Esophagus muscularis mucosa (tissue), 4 donors: Measurements from ENCODE around the gene MRPL14. TPM values are rescaled to one million over a fixed set of nuclear protein-coding genes. Genes with fewer than 3 reads are reported as not detected.

ENCODE experiments used
- DNase-seq: peaks from one replicate; pipeline ENCODE4 v3.0.0-alpha.2; 2017; ENCODE audit errors: extremely low spot score
- H3K27ac ChIP-seq, 4 donors: fragments of 200-600 bp; sonication (generic); replicated peaks in 1 of 4; 1 replicate in 3 of 4; 2 replicates in 1 of 4; pipeline ENCODE4 v1.5.1; 2016 to 2019; ENCODE audit warnings: mild to moderate bottlenecking in 1 of 4
- H3K27me3 ChIP-seq, 4 donors: fragments of 200-600 bp; sonication (generic); one replicate each; pipeline versions ENCODE4 v1.5.1 to v1.6.0; 2016 to 2019
- H3K36me3 ChIP-seq, 4 donors: fragments of 200-600 bp; sonication (generic); one replicate each; pipeline ENCODE4 v1.5.1; 2016 to 2019
- H3K4me1 ChIP-seq, 4 donors: fragments of 200-600 bp; sonication (generic); one replicate each; pipeline ENCODE4 v1.5.1; 2016 to 2019
- H3K4me3 ChIP-seq, 4 donors: fragments of 200-600 bp; sonication (generic); 1 replicate in 2 of 4; 2 replicates in 2 of 4; pipeline ENCODE4 v1.5.1; 2016 to 2019; ENCODE audit warnings: mild to moderate bottlenecking in 4 of 4, moderate library complexity in 1 of 4
- H3K9me3 ChIP-seq, 4 donors: fragments of 200-600 bp; sonication (generic); 1 replicate in 3 of 4; 2 replicates in 1 of 4; pipeline ENCODE4 v1.5.1; 2016 to 2019
- CTCF ChIP-seq, 3 experiments: fragments of 200-600 bp in 2 of 3; fragments of 450-650 bp in 1 of 3; sonication (generic) in 2 of 3; IDR thresholded peaks; one replicate each; pipeline ENCODE4 v1.5.1; 2017 to 2019; ENCODE audit warnings: antibody characterized with exemption in 3 of 3, mild to moderate bottlenecking in 2 of 3, moderate library complexity in 1 of 3
- EP300 ChIP-seq: sonication (generic); formaldehyde crosslinking; IDR thresholded peaks from one replicate; pipeline ENCODE4 v1.6.1; 2017; ENCODE audit warnings: antibody characterized with exemption
- POLR2A ChIP-seq: fragments of 450-650 bp; IDR thresholded peaks from one replicate; pipeline ENCODE4 v1.6.1; 2017; ENCODE audit warnings: antibody characterized with exemption, moderate library complexity, mild to moderate bottlenecking, low read depth
- POLR2AphosphoS5 ChIP-seq, 2 donors: sonication (generic); formaldehyde crosslinking; IDR thresholded peaks; one replicate each; pipeline ENCODE4 v1.6.1; 2017; ENCODE audit warnings: antibody characterized with exemption in 2 of 2
- WGBS: methylation state at CpG from one replicate; pipeline ENCODE4 v1.1.5; 2018; 5-methylcytosine and 5-hydroxymethylcytosine counted together
- intact Hi-C: fragments of 100-400 bp; cut with DNase I; formaldehyde crosslinking; loops from one replicate; pipeline ENCODE4 v1.15.1; 2023
- total RNA-seq, 4 donors: library from RNA; depleted of rRNA; stranded (reverse); fragments of >200 nt; gene quantifications; one replicate each; pipeline versions ENCODE4 v1.1.0 to v1.2.1, GENCODE V29; 2016

Gene MRPL14
- total RNA-seq, 4 donors from 2014 or later: 30.3 to 44.2 (median 41.1) TPM

- Histone ChIP-seq H3K4me1 (peaks cover 14 to 23% (median 19%) of the 10 kb centered on the region in 4 donors), H3K4me3 (no peak overlapping the region), H3K27me3 (no peaks in the 10 kb centered on the region), H3K36me3 (peaks cover 30 to 78% (median 58%) of the 10 kb centered on the region in 4 donors), H3K27ac (no peak overlapping the region), H3K9me3 (no peaks in the 10 kb centered on the region)
- no peak for TF ChIP-seq POLR2A
- no peak for TF ChIP-seq EP300
- no peak for TF ChIP-seq CTCF (IDR thresholded peaks at IDR 0.05)
- TF ChIP-seq POLR2AphosphoS5 (IDR thresholded peaks at IDR 0.05): no peak
- no peak for DNase-seq
- 86% methylated on average over 10 of the region's 10 CpGs for WGBS
- intact Hi-C loops: no loop called here
Observed at GRCh38 chr6:44109212-44109611, 18.0 kb downstream of the MRPL14 start.

- DNase-seq: no peak
- H3K4me3 ChIP-seq: no peak overlapping the region
- no peak overlapping the region for H3K27ac ChIP-seq
- WGBS: 78% methylated on average over 1 of the region's 1 CpG
- H3K4me1 ChIP-seq: peaks cover 14 to 23% (median 19%) of the 10 kb centered on the region in 4 donors
- H3K9me3 ChIP-seq: no peaks in the 10 kb centered on the region
- H3K36me3 ChIP-seq: peaks cover 28 to 78% (median 58%) of the 10 kb centered on the region in 4 donors
- TF ChIP-seq POLR2AphosphoS5 (IDR thresholded peaks at IDR 0.05): no peak
- TF ChIP-seq POLR2A: no peak
- TF ChIP-seq EP300: no peak
- TF ChIP-seq CTCF (IDR thresholded peaks at IDR 0.05): no peak
- intact Hi-C loops: no loop called here
- no peaks in the 10 kb centered on the region for H3K27me3 ChIP-seq
Observed at GRCh38 chr6:44108471-44108870, 18.8 kb downstream of the MRPL14 start.

GRCh38 chr6:44107017-44107416 is 20.2 kb downstream of the MRPL14 start:
- no peak overlapping the region for H3K27ac ChIP-seq
- TF ChIP-seq POLR2AphosphoS5 (IDR thresholded peaks at IDR 0.05): no peak
- TF ChIP-seq CTCF (IDR thresholded peaks at IDR 0.05): no peak
- no peak for TF ChIP-seq EP300
- no peak for TF ChIP-seq POLR2A
- no peak overlapping the region for H3K4me3 ChIP-seq
- 92% methylated on average over 5 of the region's 5 CpGs for WGBS
- H3K27me3 ChIP-seq: no peaks in the 10 kb centered on the region
- peaks cover 14 to 23% (median 19%) of the 10 kb centered on the region in 4 donors for H3K4me1 ChIP-seq
- intact Hi-C loops: no loop called here
- H3K36me3 ChIP-seq: peaks cover 15 to 66% (median 45%) of the 10 kb centered on the region in 4 donors
- no peak for DNase-seq
- H3K9me3 ChIP-seq: no peaks in the 10 kb centered on the region

GRCh38 chr6:44105993-44106740 is 21.1 kb downstream of the MRPL14 start:
- TF ChIP-seq CTCF (IDR thresholded peaks at IDR 0.05) (no peak), POLR2AphosphoS5 (IDR thresholded peaks at IDR 0.05) (no peak), EP300 (no peak), POLR2A (no peak)
- H3K36me3 ChIP-seq: peaks cover 12 to 57% (median 37%) of the 10 kb centered on the region in 4 donors

More at GRCh38 chr6:44105993-44106740, 21.1 kb downstream of the MRPL14 start:
- Histone ChIP-seq H3K4me1 (peaks cover 14 to 23% (median 19%) of the 10 kb centered on the region in 4 donors), H3K27me3 (no peaks in the 10 kb centered on the region), H3K27ac (no peak overlapping the region), H3K4me3 (no peak overlapping the region), H3K9me3 (no peaks in the 10 kb centered on the region)
- no peak for DNase-seq
- 86% methylated on average over 3 of the region's 3 CpGs for WGBS
- intact Hi-C loops: no loop called here
